ENCODE measurements around the gene CEBPA. TPM values are rescaled to one million over a fixed set of nuclear protein-coding genes. Genes with fewer than 3 reads are reported as not detected.

The CEBPA gene
- total RNA-seq, 2 experiments from 2014 or later, result 0.84 to 1.4 TPM

- Mint-ChIP-seq H3K4me1 (ENCODE audit: low read depth) (no peaks in the 10 kb centered on the region), H3K9me3 (no peaks in the 10 kb centered on the region), H3K4me3 (no peak overlapping the region), H3K36me3 (ENCODE audit: low read depth) (no peaks in the 10 kb centered on the region), H3K27me3 (peaks cover 41% of the 10 kb centered on the region), H3K27ac (no peak overlapping the region)
- H3K27me3 ChIP-seq (ENCODE audit: control insufficient read depth in 1 of 2, insufficient read depth in 2 of 2, low read length in 2 of 2), result peaks cover 28 to 34% of the 10 kb centered on the region in 2 experiments
- H3K27ac ChIP-seq (ENCODE audit: low read depth in 1 of 2, low read length in 2 of 2), result no peak overlapping the region
- H3K4me3 ChIP-seq (ENCODE audit: low read length), result peak overlapping the region; percentile 30
- no peak for TF ChIP-seq CTCF (IDR thresholded peaks at IDR 0.05)
- POLR2A ChIA-PET, result interaction anchor here (1.7 kb wide), 1 partner anchor 72 kb away, joined by 5 read pairs; the partner anchor contains the start of gene CEBPG
- H3K4me1 ChIP-seq (ENCODE audit: insufficient read depth, low read length), result peaks cover 29% of the 10 kb centered on the region
- intact Hi-C loops (cut with DNase I, micrococcal nuclease), result loop anchor here in 1 of 2 experiments (5.0 kb wide), 1 partner anchor 70 kb away; the partner anchor contains the start of gene CEBPG
- CTCF ChIA-PET, result interaction anchor here (0.6 to 1.2 kb wide), 3 partner anchors 73 to 125 kb away, joined by 3 to 5 read pairs (median 3); no protein-coding TSS in a partner anchor
- ATAC-seq (ENCODE audit: poor library complexity) (peak; percentile 6), DNase-seq (peak in 1 of 14 experiments; percentile 31)
- H3K9me3 ChIP-seq (ENCODE audit: control insufficient read depth in 1 of 2, insufficient read depth in 1 of 2, low read length in 2 of 2), result peaks cover 0 to 13% of the 10 kb centered on the region in 2 experiments
- H3K36me3 ChIP-seq (ENCODE audit: insufficient read depth, low read length), result no peaks in the 10 kb centered on the region
These were observed 497 bp downstream of the CEBPA start for GRCh38 chr19:33301900-33302174.

GRCh38 chr19:33301144-33301899 lies 1.0 kb downstream of the CEBPA start:
- peaks cover 0 to 13% of the 10 kb centered on the region in 2 experiments for H3K9me3 ChIP-seq (ENCODE audit: control insufficient read depth in 1 of 2, insufficient read depth in 1 of 2, low read length in 2 of 2)
- H3K27ac ChIP-seq (ENCODE audit: low read depth in 1 of 2, low read length in 2 of 2), result no peak overlapping the region
- Mint-ChIP-seq H3K27me3 (peaks cover 41% of the 10 kb centered on the region), H3K36me3 (ENCODE audit: low read depth) (no peaks in the 10 kb centered on the region), H3K4me3 (peak overlapping the region; percentile 73), H3K27ac (no peak overlapping the region), H3K9me3 (no peaks in the 10 kb centered on the region), H3K4me1 (ENCODE audit: low read depth) (no peaks in the 10 kb centered on the region)
- DNase-seq (no peak), ATAC-seq (ENCODE audit: poor library complexity) (no peak)
- H3K36me3 ChIP-seq (ENCODE audit: insufficient read depth, low read length), result no peaks in the 10 kb centered on the region
- peaks cover 32% of the 10 kb centered on the region for H3K4me1 ChIP-seq (ENCODE audit: insufficient read depth, low read length)
- ChIA-PET POLR2A (no interaction called here), CTCF (no interaction called here)
- H3K4me3 ChIP-seq (ENCODE audit: low read length), result peak overlapping the region; percentile 47
- intact Hi-C loops (cut with DNase I, micrococcal nuclease), result loop anchor here in 1 of 2 experiments (5.0 kb wide), 1 partner anchor 71 kb away; the partner anchor contains the start of gene CEBPG
- TF ChIP-seq CTCF (IDR thresholded peaks at IDR 0.05), result no peak
- peaks cover 28 to 34% of the 10 kb centered on the region in 2 experiments for H3K27me3 ChIP-seq (ENCODE audit: control insufficient read depth in 1 of 2, insufficient read depth in 2 of 2, low read length in 2 of 2)

- H3K9me3 ChIP-seq (ENCODE audit: control insufficient read depth in 1 of 2, insufficient read depth in 1 of 2, low read length in 2 of 2), result peaks cover 0 to 13% of the 10 kb centered on the region in 2 experiments
- POLR2A ChIA-PET, result no interaction called here
- Mint-ChIP-seq H3K4me1 (ENCODE audit: low read depth) (no peaks in the 10 kb centered on the region), H3K27me3 (peaks cover 41% of the 10 kb centered on the region), H3K4me3 (peak overlapping the region; percentile 73), H3K36me3 (ENCODE audit: low read depth) (no peaks in the 10 kb centered on the region), H3K9me3 (no peaks in the 10 kb centered on the region), H3K27ac (no peak overlapping the region)
- peaks cover 32% of the 10 kb centered on the region for H3K4me1 ChIP-seq (ENCODE audit: insufficient read depth, low read length)
- H3K27me3 ChIP-seq (ENCODE audit: control insufficient read depth in 1 of 2, insufficient read depth in 2 of 2, low read length in 2 of 2), result peaks cover 28 to 34% of the 10 kb centered on the region in 2 experiments
- intact Hi-C loops (cut with DNase I, micrococcal nuclease), result loop anchor here in 1 of 2 experiments (5.0 kb wide), 1 partner anchor 71 kb away; the partner anchor contains the start of gene CEBPG
- ATAC-seq (ENCODE audit: poor library complexity), result no peak
- no peak for TF ChIP-seq CTCF (IDR thresholded peaks at IDR 0.05)
- CTCF ChIA-PET, result no interaction called here
- no peak overlapping the region for H3K27ac ChIP-seq (ENCODE audit: low read depth in 1 of 2, low read length in 2 of 2)
- peak overlapping the region; percentile 47 for H3K4me3 ChIP-seq (ENCODE audit: low read length)
- DNase-seq, result no peak
- H3K36me3 ChIP-seq (ENCODE audit: insufficient read depth, low read length), result no peaks in the 10 kb centered on the region
These were observed 1.5 kb downstream of the CEBPA start for GRCh38 chr19:33300894-33301143.

Measured in CD4-positive, alpha-beta T cell (primary cell).